ENCODE results near the gene CLASP1.

Gene CLASP1

DNA sequence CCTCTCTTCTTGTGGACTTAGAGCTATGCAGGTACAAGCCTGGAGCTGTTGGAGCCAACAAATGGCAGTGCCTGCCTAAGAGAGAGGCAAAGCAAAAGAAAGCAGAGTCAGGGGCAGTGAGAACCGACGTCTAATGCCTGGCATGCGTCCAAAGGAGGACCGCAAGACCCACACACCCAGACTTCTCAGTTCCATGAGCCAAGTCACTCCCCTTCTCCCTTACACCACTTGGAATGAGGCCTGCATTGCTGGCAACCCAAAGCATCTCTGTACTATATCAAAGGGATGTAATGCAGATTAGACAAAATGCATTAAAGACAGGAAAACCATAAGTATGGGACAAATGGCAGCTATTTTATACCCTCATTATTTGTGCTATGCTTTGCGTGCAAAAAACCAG, 168.4 kb downstream of the CLASP1 start:
- TF ChIP-seq, protein P1, sequence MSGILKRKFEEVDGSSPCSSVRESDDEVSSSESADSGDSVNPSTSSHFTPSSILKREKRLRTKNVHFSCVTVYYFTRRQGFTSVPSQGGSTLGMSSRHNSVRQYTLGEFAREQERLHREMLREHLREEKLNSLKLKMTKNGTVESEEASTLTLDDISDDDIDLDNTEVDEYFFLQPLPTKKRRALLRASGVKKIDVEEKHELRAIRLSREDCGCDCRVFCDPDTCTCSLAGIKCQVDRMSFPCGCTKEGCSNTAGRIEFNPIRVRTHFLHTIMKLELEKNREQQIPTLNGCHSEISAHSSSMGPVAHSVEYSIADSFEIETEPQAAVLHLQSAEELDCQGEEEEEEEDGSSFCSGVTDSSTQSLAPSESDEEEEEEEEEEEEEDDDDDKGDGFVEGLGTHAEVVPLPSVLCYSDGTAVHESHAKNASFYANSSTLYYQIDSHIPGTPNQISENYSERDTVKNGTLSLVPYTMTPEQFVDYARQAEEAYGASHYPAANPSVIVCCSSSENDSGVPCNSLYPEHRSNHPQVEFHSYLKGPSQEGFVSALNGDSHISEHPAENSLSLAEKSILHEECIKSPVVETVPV (CRISPR knock-in tag; IDR thresholded peaks at IDR 0.05): no peak
- TF ChIP-seq CREB5 (CRISPR knock-in tag; IDR thresholded peaks at IDR 0.05; ENCODE audit: low read depth): no peak
- no peak for TF ChIP-seq TSHZ2 (CRISPR knock-in tag; IDR thresholded peaks at IDR 0.05)
- no peak for TF ChIP-seq OSR1 (CRISPR knock-in tag; IDR thresholded peaks at IDR 0.05)
- TF ChIP-seq ZFP30 (CRISPR knock-in tag; IDR thresholded peaks at IDR 0.05): no peak
- TF ChIP-seq PPARA (CRISPR knock-in tag; IDR thresholded peaks at IDR 0.05; ENCODE audit: borderline replicate concordance): no peak
- TF ChIP-seq ESRRG (CRISPR knock-in tag; IDR thresholded peaks at IDR 0.05): no peak
- TF ChIP-seq ARNTL (CRISPR knock-in tag; IDR thresholded peaks at IDR 0.05; ENCODE audit: borderline replicate concordance, low read depth): no peak
- TF ChIP-seq, protein P2, sequence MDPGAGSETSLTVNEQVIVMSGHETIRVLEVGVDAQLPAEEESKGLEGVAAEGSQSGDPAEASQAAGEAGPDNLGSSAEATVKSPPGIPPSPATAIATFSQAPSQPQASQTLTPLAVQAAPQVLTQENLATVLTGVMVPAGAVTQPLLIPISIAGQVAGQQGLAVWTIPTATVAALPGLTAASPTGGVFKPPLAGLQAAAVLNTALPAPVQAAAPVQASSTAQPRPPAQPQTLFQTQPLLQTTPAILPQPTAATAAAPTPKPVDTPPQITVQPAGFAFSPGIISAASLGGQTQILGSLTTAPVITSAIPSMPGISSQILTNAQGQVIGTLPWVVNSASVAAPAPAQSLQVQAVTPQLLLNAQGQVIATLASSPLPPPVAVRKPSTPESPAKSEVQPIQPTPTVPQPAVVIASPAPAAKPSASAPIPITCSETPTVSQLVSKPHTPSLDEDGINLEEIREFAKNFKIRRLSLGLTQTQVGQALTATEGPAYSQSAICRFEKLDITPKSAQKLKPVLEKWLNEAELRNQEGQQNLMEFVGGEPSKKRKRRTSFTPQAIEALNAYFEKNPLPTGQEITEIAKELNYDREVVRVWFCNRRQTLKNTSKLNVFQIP (CRISPR knock-in tag; IDR thresholded peaks at IDR 0.05; ENCODE audit: borderline replicate concordance, low read depth): no peak; the same call in 1 of the 2 replicates
- TF ChIP-seq TOX (CRISPR knock-in tag; IDR thresholded peaks at IDR 0.05; ENCODE audit: borderline replicate concordance): 0 out of 2 replicates have a peak, but pooled peaks have one; percentile 24
- peak; percentile 70; the same call in 1 of the 2 replicates for TF ChIP-seq TCF4 (CRISPR knock-in tag; IDR thresholded peaks at IDR 0.05; ENCODE audit: borderline replicate concordance)
- no peak for TF ChIP-seq CSDC2 (CRISPR knock-in tag; IDR thresholded peaks at IDR 0.05)
- no peak for TF ChIP-seq BACH2 (CRISPR knock-in tag; IDR thresholded peaks at IDR 0.05; ENCODE audit: borderline replicate concordance)
- no peak; the same call in 1 of the 2 replicates for TF ChIP-seq ZNF8 (CRISPR knock-in tag; IDR thresholded peaks at IDR 0.05)
- no peak for TF ChIP-seq RARB (CRISPR knock-in tag; IDR thresholded peaks at IDR 0.05)
- TF ChIP-seq SNAI2 (CRISPR knock-in tag; IDR thresholded peaks at IDR 0.05): no peak
- TF ChIP-seq ISL1 (CRISPR knock-in tag; IDR thresholded peaks at IDR 0.05): peak; percentile 87
- TF ChIP-seq ZFP3 (CRISPR knock-in tag; IDR thresholded peaks at IDR 0.05): no peak
- ATAC-seq: peak; percentile 82

DNA sequence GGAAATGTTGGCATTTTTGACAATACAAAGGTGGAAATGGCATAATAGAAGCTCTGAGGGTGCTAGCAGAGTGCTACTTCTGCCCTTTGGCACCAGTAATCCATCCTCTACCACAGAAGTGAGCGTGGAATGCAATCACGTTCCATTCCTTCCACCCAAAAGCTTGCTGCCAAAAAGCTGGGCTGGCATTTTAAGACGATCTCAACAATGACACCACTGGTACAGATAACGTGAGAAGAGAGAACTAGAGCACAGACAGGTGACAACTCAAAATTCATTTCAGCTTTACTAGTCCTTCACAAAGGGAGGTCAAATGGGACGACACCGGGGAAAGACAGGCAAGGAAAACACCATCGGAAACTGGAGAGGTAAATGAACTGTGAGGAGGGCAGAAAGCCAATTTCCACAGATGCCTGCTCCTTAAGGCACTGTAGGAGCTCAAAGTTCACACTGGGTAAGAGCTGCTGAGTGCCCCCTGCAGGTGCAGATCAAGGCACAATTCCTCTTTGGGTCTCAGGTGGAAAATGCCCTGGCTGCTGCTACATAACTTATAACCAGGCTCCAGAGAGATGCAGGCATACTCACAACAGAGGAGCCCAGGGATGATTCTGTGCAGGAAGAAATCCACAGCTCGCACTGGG, 169.3 kb downstream of the CLASP1 start:
- ATAC-seq: peak; percentile 48
- TF ChIP-seq, protein P2 (CRISPR knock-in tag; IDR thresholded peaks at IDR 0.05; ENCODE audit: borderline replicate concordance, low read depth): no peak
- TF ChIP-seq OSR1 (CRISPR knock-in tag; IDR thresholded peaks at IDR 0.05): no peak
- no peak for TF ChIP-seq CREB5 (CRISPR knock-in tag; IDR thresholded peaks at IDR 0.05; ENCODE audit: low read depth)
- TF ChIP-seq TOX (CRISPR knock-in tag; IDR thresholded peaks at IDR 0.05; ENCODE audit: borderline replicate concordance): no peak
- TF ChIP-seq ARNTL (CRISPR knock-in tag; IDR thresholded peaks at IDR 0.05; ENCODE audit: borderline replicate concordance, low read depth): no peak
- no peak for TF ChIP-seq ZNF565 (CRISPR knock-in tag; conservative IDR thresholded peaks at IDR 0.05; ENCODE audit: low read depth)
- TF ChIP-seq SNAI2 (CRISPR knock-in tag; IDR thresholded peaks at IDR 0.05): no peak
- TF ChIP-seq GLIS3 (CRISPR knock-in tag; IDR thresholded peaks at IDR 0.05): no peak
- TF ChIP-seq ISL1 (CRISPR knock-in tag; IDR thresholded peaks at IDR 0.05): no peak
- no peak for TF ChIP-seq ESRRG (CRISPR knock-in tag; IDR thresholded peaks at IDR 0.05)
- TF ChIP-seq, protein P3, sequence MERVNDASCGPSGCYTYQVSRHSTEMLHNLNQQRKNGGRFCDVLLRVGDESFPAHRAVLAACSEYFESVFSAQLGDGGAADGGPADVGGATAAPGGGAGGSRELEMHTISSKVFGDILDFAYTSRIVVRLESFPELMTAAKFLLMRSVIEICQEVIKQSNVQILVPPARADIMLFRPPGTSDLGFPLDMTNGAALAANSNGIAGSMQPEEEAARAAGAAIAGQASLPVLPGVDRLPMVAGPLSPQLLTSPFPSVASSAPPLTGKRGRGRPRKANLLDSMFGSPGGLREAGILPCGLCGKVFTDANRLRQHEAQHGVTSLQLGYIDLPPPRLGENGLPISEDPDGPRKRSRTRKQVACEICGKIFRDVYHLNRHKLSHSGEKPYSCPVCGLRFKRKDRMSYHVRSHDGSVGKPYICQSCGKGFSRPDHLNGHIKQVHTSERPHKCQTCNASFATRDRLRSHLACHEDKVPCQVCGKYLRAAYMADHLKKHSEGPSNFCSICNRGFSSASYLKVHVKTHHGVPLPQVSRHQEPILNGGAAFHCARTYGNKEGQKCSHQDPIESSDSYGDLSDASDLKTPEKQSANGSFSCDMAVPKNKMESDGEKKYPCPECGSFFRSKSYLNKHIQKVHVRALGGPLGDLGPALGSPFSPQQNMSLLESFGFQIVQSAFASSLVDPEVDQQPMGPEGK (CRISPR knock-in tag; IDR thresholded peaks at IDR 0.05; ENCODE audit: borderline replicate concordance): no peak
- no peak for TF ChIP-seq ZFP3 (CRISPR knock-in tag; IDR thresholded peaks at IDR 0.05)
- no peak for TF ChIP-seq RARB (CRISPR knock-in tag; IDR thresholded peaks at IDR 0.05)
- no peak for TF ChIP-seq ZFP30 (CRISPR knock-in tag; IDR thresholded peaks at IDR 0.05)
- no peak for TF ChIP-seq TSHZ2 (CRISPR knock-in tag; IDR thresholded peaks at IDR 0.05)
- no peak for TF ChIP-seq TCF4 (CRISPR knock-in tag; IDR thresholded peaks at IDR 0.05; ENCODE audit: borderline replicate concordance)

Measured in SK-N-SH treated with all-trans-retinoic acid at 6 μM for 48 hours (cell line).